WTC11 (cell line): ENCODE data around the gene PRRC2A. TPM values are rescaled to one million over a fixed set of nuclear protein-coding genes. Genes with fewer than 3 reads are reported as not detected.

Experiments
- ATAC-seq: fragments of 200-7000 bp; cut with Tn5 transposase; 2 replicates; pipeline ENCODE4 v1.10.0; 2021; ENCODE audit warnings: mild to moderate bottlenecking, moderate library complexity
- CTCF ChIA-PET: fragments of 300-600 bp; sonication (Branson Sonifier 250); formaldehyde crosslinking; loops from one replicate; lab custom pipeline; 2021; ENCODE audit warnings: antibody characterized with exemption; lab: Charles Lee
- POLR2A ChIA-PET: fragments of 350-600 bp; sonication (Branson Sonifier 250); formaldehyde crosslinking; loops from one replicate; lab custom pipeline; 2021; ENCODE audit warnings: antibody characterized with exemption; lab: Charles Lee
- DNase-seq: peaks from one replicate; pipeline ENCODE4 v3.0.0; 2021; ENCODE audit warnings: low spot score
- H3K27ac Mint-ChIP-seq: 2 replicates; pipeline ENCODE4 v1.8.0; 2021; ENCODE audit warnings: mixed read lengths
- H3K27me3 Mint-ChIP-seq: 2 replicates; pipeline ENCODE4 v1.8.0; 2021; ENCODE audit warnings: low read depth, mild to moderate bottlenecking, moderate library complexity, mixed read lengths
- H3K36me3 Mint-ChIP-seq: 2 replicates; pipeline ENCODE4 v1.8.0; 2021; ENCODE audit warnings: mixed read lengths
- H3K4me1 Mint-ChIP-seq: 2 replicates; pipeline ENCODE4 v1.8.0; 2022; ENCODE audit warnings: mixed read lengths
- H3K4me3 Mint-ChIP-seq: 2 replicates; pipeline ENCODE4 v1.8.0; 2021; ENCODE audit warnings: mild to moderate bottlenecking, moderate library complexity, mixed read lengths
- H3K9me3 Mint-ChIP-seq: 2 replicates; pipeline ENCODE4 v1.8.0; 2021; ENCODE audit warnings: mixed read lengths
- AFF4 ChIP-seq: sonication (generic); formaldehyde crosslinking; IDR thresholded peaks from 2 replicates; pipeline ENCODE4 v1.8.1; 2023; ENCODE audit warnings: mild to moderate bottlenecking, missing genetic modification reagents, borderline replicate concordance
- CREB1 ChIP-seq: sonication (generic); formaldehyde crosslinking; IDR thresholded peaks from 2 replicates; pipeline ENCODE4 v1.8.0; 2023; ENCODE audit warnings: mild to moderate bottlenecking, missing genetic modification reagents
- ETV6 ChIP-seq: sonication (generic); formaldehyde crosslinking; IDR thresholded peaks from 2 replicates; pipeline ENCODE4 v1.8.1; 2022; ENCODE audit warnings: mild to moderate bottlenecking, missing genetic modification reagents
- FOXP1 ChIP-seq: sonication (generic); formaldehyde crosslinking; IDR thresholded peaks from 2 replicates; pipeline ENCODE4 v1.8.0; 2022; ENCODE audit warnings: missing genetic modification reagents, mild to moderate bottlenecking, moderate library complexity, borderline replicate concordance
- MLX ChIP-seq: sonication (generic); formaldehyde crosslinking; IDR thresholded peaks from 2 replicates; pipeline ENCODE4 v1.8.1; 2023; ENCODE audit warnings: mild to moderate bottlenecking, missing genetic modification reagents, moderate library complexity
- MXD4 ChIP-seq: fragments of 250-450 bp; sonication (Bioruptor Pico); IDR thresholded peaks from 2 replicates; pipeline ENCODE4 v1.8.0; 2021; ENCODE audit warnings: mild to moderate bottlenecking, moderate library complexity, borderline replicate concordance
- RORB ChIP-seq: fragments of 250-450 bp; sonication (Bioruptor Pico); IDR thresholded peaks from 2 replicates; pipeline ENCODE4 v1.9.0; 2021; ENCODE audit warnings: mild to moderate bottlenecking
- ZNF121 ChIP-seq: sonication (generic); formaldehyde crosslinking; IDR thresholded peaks from 2 replicates; pipeline ENCODE4 v1.8.0; 2023; ENCODE audit warnings: missing genetic modification reagents
- ZNF138 ChIP-seq: sonication (generic); formaldehyde crosslinking; conservative IDR thresholded peaks from 2 replicates; pipeline ENCODE4 v1.8.1; 2022; ENCODE audit warnings: mild to moderate bottlenecking, moderate library complexity, missing genetic modification reagents
- ZNF232 ChIP-seq: sonication (generic); formaldehyde crosslinking; IDR thresholded peaks from 2 replicates; pipeline ENCODE4 v1.8.0; 2022; ENCODE audit warnings: mild to moderate bottlenecking, missing genetic modification reagents
- ZNF532 ChIP-seq: fragments of 250-450 bp; sonication (Bioruptor Pico); IDR thresholded peaks from 2 replicates; pipeline ENCODE4 v1.9.0; 2021; ENCODE audit warnings: mild to moderate bottlenecking, borderline replicate concordance
- total RNA-seq: library from RNA; stranded (reverse); gene quantifications from 3 replicates; pipeline ENCODE4 v1.2.3, GENCODE V29; 2021

Gene PRRC2A
- total RNA-seq, 1 experiment from 2014 or later, result 372 TPM

- no peak for ATAC-seq
- POLR2A ChIA-PET, result no interaction called here
- peaks cover 6% of the 10 kb centered on the region; the same call in 1 of the 2 replicates for H3K27me3 Mint-ChIP-seq
- DNase-seq, result no peak
- TF ChIP-seq ZNF138 (no peak), MLX (CRISPR knock-in tag) (no peak), ZNF121 (CRISPR knock-in tag) (no peak), MXD4 (CRISPR knock-in tag) (no peak), RORB (CRISPR knock-in tag) (no peak)
- TF ChIP-seq, all 79 proteins: peak for 0
- H3K4me1 Mint-ChIP-seq, result peaks cover 10% of the 10 kb centered on the region
- no peak overlapping the region for H3K4me3 Mint-ChIP-seq
- H3K9me3 Mint-ChIP-seq, result no peaks in the 10 kb centered on the region
- CTCF ChIA-PET, result interaction anchor here (1.2 to 3.0 kb wide), 5 partner anchors 11 to 64 kb away, joined by 4 to 32 read pairs (median 8); partner anchors contain the start of genes ATP6V1G2 and LTB
- no peaks in the 10 kb centered on the region for H3K36me3 Mint-ChIP-seq
- no peak overlapping the region for H3K27ac Mint-ChIP-seq
Observed at GRCh38 chr6:31609519-31610406, 10.8 kb upstream of the PRRC2A start.

- ATAC-seq (no peak), DNase-seq (no peak)
- H3K4me1 Mint-ChIP-seq, result peaks cover 22% of the 10 kb centered on the region
- ChIA-PET CTCF (interaction anchor here (3.0 kb wide), 1 partner anchor 12 kb away, joined by 32 read pairs; no protein-coding TSS in a partner anchor), POLR2A (no interaction called here)
- H3K36me3 Mint-ChIP-seq, result no peaks in the 10 kb centered on the region
- H3K27ac Mint-ChIP-seq, result no peak overlapping the region
- no peak overlapping the region for H3K4me3 Mint-ChIP-seq
- no peaks in the 10 kb centered on the region for H3K9me3 Mint-ChIP-seq
- no peak for TF ChIP-seq AFF4 (CRISPR knock-in tag)
- TF ChIP-seq ZNF532 (CRISPR knock-in tag), result no peak
- no peak for TF ChIP-seq CREB1 (CRISPR knock-in tag)
- no peak for TF ChIP-seq FOXP1 (CRISPR knock-in tag)
- TF ChIP-seq ETV6 (CRISPR knock-in tag), result no peak
- TF ChIP-seq ZNF232 (CRISPR knock-in tag), result no peak
- no peak for TF ChIP-seq MLX (CRISPR knock-in tag)
- peaks cover 6% of the 10 kb centered on the region; the same call in 1 of the 2 replicates for H3K27me3 Mint-ChIP-seq
Observed at GRCh38 chr6:31610968-31611367, 9.5 kb upstream of the PRRC2A start.
